Measurements from ENCODE around the gene NIPAL3. TPM values are rescaled to one million over a fixed set of nuclear protein-coding genes. Genes with fewer than 3 reads are reported as not detected.

Gene NIPAL3
- total RNA-seq, 1 experiment from 2014 or later: 6.5 TPM

DNA sequence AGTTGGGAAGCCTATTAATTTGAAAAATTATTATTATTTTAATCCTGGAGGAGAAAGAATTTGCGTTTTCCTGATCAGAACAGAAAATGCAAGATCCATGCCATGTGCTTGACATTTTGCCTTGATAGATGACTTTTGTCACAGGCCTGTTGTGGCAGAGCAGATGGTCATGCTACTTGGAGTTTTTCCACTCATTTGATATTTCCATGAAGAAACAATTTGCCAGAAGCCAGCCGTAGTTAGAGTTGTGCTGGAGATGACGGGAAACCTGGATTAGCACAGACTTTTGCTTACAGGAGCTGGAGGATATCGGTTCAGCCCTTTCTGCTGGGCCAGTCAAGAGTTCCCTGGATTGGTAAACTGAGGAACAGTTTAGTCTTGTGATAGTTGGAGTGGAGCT, 90.2 kb downstream of the NIPAL3 start:
- no peaks in the 10 kb centered on the region for H3K4me1 ChIP-seq (ENCODE audit: insufficient read depth, low read length, poor library complexity, severe bottlenecking)
- BruUV-seq (replicated peaks): no TSS peak
- intact Hi-C loops (cut with micrococcal nuclease; ENCODE audit: unreplicated experiment): no loop called here

DNA sequence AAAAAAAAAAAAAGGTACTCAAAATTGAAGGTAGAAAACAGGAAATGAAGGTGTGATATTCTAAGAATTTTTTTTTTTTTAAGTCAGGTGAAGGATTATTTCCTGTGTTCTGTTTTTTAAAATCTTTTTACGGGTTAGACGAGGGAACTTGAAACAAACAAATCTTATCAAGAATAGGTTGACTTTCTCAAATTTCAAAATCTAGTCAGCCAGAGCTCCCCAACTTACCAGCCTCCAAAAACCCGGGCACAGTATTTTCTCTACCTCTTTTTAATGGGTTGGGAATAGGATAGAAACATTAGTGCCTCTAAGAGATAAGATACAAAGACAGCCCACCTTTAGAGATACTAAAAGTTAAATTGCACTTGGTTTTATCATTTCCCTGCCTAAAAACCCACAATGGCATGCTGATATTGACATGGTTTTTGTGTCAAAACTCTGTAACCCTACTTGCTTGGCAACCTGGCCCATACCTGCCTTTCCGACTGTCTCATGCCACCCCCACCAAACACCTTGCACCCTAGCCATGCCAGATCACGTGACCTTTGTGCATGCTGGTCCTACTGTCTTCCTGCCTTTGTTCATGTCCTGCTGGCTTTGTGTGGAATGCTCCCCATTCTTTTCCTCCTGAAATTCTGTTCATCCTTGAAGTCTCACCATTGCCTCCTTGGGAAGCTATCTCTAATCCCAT, 91.2 kb downstream of the NIPAL3 start:
- no peaks in the 10 kb centered on the region for H3K36me3 ChIP-seq (ENCODE audit: insufficient read depth, low read length, poor library complexity, severe bottlenecking)
- ChIA-PET POLR2A (ENCODE audit: low non-redundant PET) (no interaction called here), CTCF (no interaction called here)
- TF ChIP-seq, protein P1, sequence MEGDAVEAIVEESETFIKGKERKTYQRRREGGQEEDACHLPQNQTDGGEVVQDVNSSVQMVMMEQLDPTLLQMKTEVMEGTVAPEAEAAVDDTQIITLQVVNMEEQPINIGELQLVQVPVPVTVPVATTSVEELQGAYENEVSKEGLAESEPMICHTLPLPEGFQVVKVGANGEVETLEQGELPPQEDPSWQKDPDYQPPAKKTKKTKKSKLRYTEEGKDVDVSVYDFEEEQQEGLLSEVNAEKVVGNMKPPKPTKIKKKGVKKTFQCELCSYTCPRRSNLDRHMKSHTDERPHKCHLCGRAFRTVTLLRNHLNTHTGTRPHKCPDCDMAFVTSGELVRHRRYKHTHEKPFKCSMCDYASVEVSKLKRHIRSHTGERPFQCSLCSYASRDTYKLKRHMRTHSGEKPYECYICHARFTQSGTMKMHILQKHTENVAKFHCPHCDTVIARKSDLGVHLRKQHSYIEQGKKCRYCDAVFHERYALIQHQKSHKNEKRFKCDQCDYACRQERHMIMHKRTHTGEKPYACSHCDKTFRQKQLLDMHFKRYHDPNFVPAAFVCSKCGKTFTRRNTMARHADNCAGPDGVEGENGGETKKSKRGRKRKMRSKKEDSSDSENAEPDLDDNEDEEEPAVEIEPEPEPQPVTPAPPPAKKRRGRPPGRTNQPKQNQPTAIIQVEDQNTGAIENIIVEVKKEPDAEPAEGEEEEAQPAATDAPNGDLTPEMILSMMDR (conservative IDR thresholded peaks at IDR 0.05; ENCODE audit: low read depth, low read length): no peak
- no peak for TF ChIP-seq EZH2 (IDR thresholded peaks at IDR 0.05; ENCODE audit: borderline replicate concordance, low read depth, low read length, poor library complexity, severe bottlenecking)
- no peaks in the 10 kb centered on the region for H3K9me3 ChIP-seq (ENCODE audit: low read depth, low read length, poor library complexity, severe bottlenecking)
- no peak overlapping the region for H3K4me3 ChIP-seq (ENCODE audit: low read depth, low read length, poor library complexity, severe bottlenecking)
- H3K27me3 ChIP-seq (replicated peaks; ENCODE audit: insufficient read depth, low read depth, low read length, poor library complexity): no peaks in the 10 kb centered on the region
- intact Hi-C loops (cut with micrococcal nuclease; ENCODE audit: unreplicated experiment): no loop called here
- no peaks in the 10 kb centered on the region for H3K4me1 ChIP-seq (ENCODE audit: insufficient read depth, low read length, poor library complexity, severe bottlenecking)
- no peak overlapping the region for H3K27ac ChIP-seq (ENCODE audit: low read depth, low read length, poor library complexity, severe bottlenecking)
- BruUV-seq (replicated peaks): no TSS peak
- no peak for DNase-seq (ENCODE audit: low spot score)

More for the DNA sequence above, 90.2 kb downstream of the NIPAL3 start:
- CTCF ChIA-PET: no interaction called here
- H3K4me3 ChIP-seq (ENCODE audit: low read depth, low read length, poor library complexity, severe bottlenecking): no peak overlapping the region
- no peak overlapping the region for H3K27ac ChIP-seq (ENCODE audit: low read depth, low read length, poor library complexity, severe bottlenecking)
- no peaks in the 10 kb centered on the region for H3K27me3 ChIP-seq (replicated peaks; ENCODE audit: insufficient read depth, low read depth, low read length, poor library complexity)
- no peaks in the 10 kb centered on the region for H3K9me3 ChIP-seq (ENCODE audit: low read depth, low read length, poor library complexity, severe bottlenecking)
- TF ChIP-seq EZH2 (IDR thresholded peaks at IDR 0.05; ENCODE audit: borderline replicate concordance, low read depth, low read length, poor library complexity, severe bottlenecking): no peak
- TF ChIP-seq, protein P1 (conservative IDR thresholded peaks at IDR 0.05; ENCODE audit: low read depth, low read length): no peak
- POLR2A ChIA-PET (ENCODE audit: low non-redundant PET): no interaction called here
- no peak for DNase-seq (ENCODE audit: low spot score)
- H3K36me3 ChIP-seq (ENCODE audit: insufficient read depth, low read length, poor library complexity, severe bottlenecking): no peaks in the 10 kb centered on the region

DNA sequence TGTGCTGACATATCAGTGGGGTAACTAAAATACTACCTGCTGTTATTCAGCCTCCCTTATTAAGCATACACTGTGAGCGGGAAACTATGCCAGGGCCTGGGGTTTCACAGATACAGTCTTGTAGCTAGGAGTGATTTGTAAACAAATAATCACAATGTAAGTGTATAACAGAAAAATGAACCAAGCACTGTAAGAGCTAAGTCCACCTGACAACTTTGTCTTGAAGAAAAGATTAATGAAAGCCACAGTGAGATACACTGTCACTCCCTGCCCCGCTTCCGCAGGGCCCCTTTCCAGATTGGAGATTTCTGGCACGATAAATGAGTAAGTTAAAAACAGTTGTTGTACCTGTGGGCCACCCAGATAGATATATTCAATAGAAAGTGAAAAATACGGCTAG, 91.8 kb downstream of the NIPAL3 start:
- ChIA-PET POLR2A (ENCODE audit: low non-redundant PET) (no interaction called here), CTCF (no interaction called here)
- no peak for DNase-seq (ENCODE audit: low spot score)
- Histone ChIP-seq H3K27me3 (replicated peaks; ENCODE audit: insufficient read depth, low read depth, low read length, poor library complexity) (no peaks in the 10 kb centered on the region), H3K27ac (ENCODE audit: low read depth, low read length, poor library complexity, severe bottlenecking) (no peak overlapping the region), H3K36me3 (ENCODE audit: insufficient read depth, low read length, poor library complexity, severe bottlenecking) (no peaks in the 10 kb centered on the region), H3K9me3 (ENCODE audit: low read depth, low read length, poor library complexity, severe bottlenecking) (no peaks in the 10 kb centered on the region), H3K4me1 (ENCODE audit: insufficient read depth, low read length, poor library complexity, severe bottlenecking) (no peaks in the 10 kb centered on the region), H3K4me3 (ENCODE audit: low read depth, low read length, poor library complexity, severe bottlenecking) (no peak overlapping the region)
- intact Hi-C loops (cut with micrococcal nuclease; ENCODE audit: unreplicated experiment): no loop called here
- no peak for TF ChIP-seq EZH2 (IDR thresholded peaks at IDR 0.05; ENCODE audit: borderline replicate concordance, low read depth, low read length, poor library complexity, severe bottlenecking)
- TF ChIP-seq, protein P1 (conservative IDR thresholded peaks at IDR 0.05; ENCODE audit: low read depth, low read length): no peak
- BruUV-seq (replicated peaks): no TSS peak
